ENCODE results near the gene FST.

GRCh38 chr5:53481887-53482716 lies 1.7 kb downstream of the FST start:
- TF ChIP-seq CTCF (IDR thresholded peaks at IDR 0.05; ENCODE audit: poor library complexity, severe bottlenecking): no peak
- no peak for TF ChIP-seq RAD21 (conservative IDR thresholded peaks at IDR 0.05)
- no peak for TF ChIP-seq POLR2AphosphoS5 (IDR thresholded peaks at IDR 0.05)
- no peak for TF ChIP-seq EP300 (conservative IDR thresholded peaks at IDR 0.05; ENCODE audit: poor library complexity, severe bottlenecking)
- no peak for TF ChIP-seq MXI1 (conservative IDR thresholded peaks at IDR 0.05; ENCODE audit: poor library complexity, severe bottlenecking)

Measured in neural cell (in vitro differentiated cells).